RWPE1 (cell line): Measurements from ENCODE around the gene ATP1A3.

Experiments
- CTCF ChIA-PET: fragments of 350-600 bp; sonication (Branson Sonifier 250); formaldehyde crosslinking; extraction: SDS; loops from one replicate; lab custom pipeline; 2021; lab: Yijun Ruan, JAX
- POLR2A ChIA-PET: fragments of 400-600 bp; formaldehyde crosslinking; extraction: SDS; loops from one replicate; lab custom pipeline; 2020; ENCODE audit warnings: antibody characterized with exemption; ENCODE audit not compliant: low non-redundant PET; lab: Yijun Ruan, JAX
- DNase-seq: peaks from one replicate; pipeline ENCODE4 v3.0.0; 2012; ENCODE audit warnings: low spot score
- H3K27ac ChIP-seq: fragments of 450-650 bp; 2 replicates; pipeline ENCODE4 v1.5.1; 2017
- TF ChIP-seq, protein P1 (sequence below): fragments of 450-650 bp; conservative IDR thresholded peaks from 2 replicates; pipeline ENCODE4 v1.5.1; 2017; ENCODE audit warnings: low read depth, mild to moderate bottlenecking

The ATP1A3 gene

DNA sequence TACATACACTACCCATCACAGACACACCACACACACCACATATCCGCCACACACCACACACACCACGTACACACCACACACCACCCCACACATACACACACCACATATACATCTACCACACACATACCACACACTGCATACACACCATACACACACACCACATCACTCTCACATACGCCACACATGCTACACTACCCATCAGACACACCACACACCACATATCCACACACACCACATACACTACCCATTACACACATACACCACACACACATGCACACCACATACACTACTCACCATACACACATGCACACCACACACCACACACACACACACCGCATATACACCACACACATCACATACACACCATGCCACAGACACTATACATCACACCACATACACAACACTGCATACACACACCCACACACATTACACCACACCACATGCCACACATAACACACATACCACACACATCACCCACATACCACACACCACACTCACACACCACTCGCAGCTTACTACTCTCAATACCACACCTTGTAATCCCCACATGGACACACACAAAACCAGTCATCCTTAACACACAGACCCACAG lies 75.3 kb downstream of the ATP1A3 start:
- H3K27ac ChIP-seq = no peak overlapping the region
- TF ChIP-seq, protein P1, sequence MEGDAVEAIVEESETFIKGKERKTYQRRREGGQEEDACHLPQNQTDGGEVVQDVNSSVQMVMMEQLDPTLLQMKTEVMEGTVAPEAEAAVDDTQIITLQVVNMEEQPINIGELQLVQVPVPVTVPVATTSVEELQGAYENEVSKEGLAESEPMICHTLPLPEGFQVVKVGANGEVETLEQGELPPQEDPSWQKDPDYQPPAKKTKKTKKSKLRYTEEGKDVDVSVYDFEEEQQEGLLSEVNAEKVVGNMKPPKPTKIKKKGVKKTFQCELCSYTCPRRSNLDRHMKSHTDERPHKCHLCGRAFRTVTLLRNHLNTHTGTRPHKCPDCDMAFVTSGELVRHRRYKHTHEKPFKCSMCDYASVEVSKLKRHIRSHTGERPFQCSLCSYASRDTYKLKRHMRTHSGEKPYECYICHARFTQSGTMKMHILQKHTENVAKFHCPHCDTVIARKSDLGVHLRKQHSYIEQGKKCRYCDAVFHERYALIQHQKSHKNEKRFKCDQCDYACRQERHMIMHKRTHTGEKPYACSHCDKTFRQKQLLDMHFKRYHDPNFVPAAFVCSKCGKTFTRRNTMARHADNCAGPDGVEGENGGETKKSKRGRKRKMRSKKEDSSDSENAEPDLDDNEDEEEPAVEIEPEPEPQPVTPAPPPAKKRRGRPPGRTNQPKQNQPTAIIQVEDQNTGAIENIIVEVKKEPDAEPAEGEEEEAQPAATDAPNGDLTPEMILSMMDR = no peak
- ChIA-PET POLR2A (no interaction called here), CTCF (no interaction called here)
- DNase-seq = no peak

DNA sequence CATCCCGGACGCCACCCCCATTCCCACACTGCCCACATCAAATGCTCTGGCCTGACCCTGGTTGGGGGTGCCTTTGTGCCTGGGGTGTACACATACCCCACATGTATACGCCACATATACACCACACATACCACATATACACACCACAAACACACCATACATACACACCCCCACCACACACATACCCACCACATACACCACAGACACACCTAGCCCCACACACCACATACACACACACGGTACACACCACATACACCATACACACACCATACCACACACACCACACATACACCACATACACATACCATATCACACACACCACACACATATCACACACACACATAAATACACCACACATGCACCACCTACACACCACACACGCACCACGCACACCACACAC lies 75.9 kb downstream of the ATP1A3 start:
- H3K27ac ChIP-seq = no peak overlapping the region
- DNase-seq = no peak
- TF ChIP-seq, protein P1 = no peak
- POLR2A ChIA-PET = interaction anchor here (0.6 kb wide), 1 partner anchor 158 kb away, joined by 3 read pairs; the partner anchor contains the start of gene ZNF574
- CTCF ChIA-PET = no interaction called here

DNA sequence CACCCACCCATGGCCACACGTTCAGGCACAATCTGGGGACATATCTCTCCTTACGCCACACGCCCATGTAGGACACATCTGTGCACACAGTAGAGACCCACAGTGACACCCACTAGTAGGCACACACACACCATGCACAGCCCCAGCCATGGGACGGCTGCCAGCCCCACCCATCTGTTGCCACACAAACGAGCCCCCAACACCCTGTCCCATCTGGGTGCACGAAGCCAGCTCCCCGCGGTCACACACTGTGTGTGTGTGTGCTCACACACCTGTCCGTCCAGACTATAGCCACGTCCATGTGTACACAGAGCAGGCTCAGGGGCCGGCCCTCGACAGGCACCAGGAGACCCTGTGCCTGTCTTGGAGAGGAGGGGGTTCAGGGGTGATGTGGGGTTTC lies 76.4 kb downstream of the ATP1A3 start:
- ChIA-PET POLR2A (interaction anchor here (0.6 kb wide), 1 partner anchor 158 kb away, joined by 3 read pairs; the partner anchor contains the start of gene ZNF574), CTCF (no interaction called here)
- TF ChIP-seq, protein P1 = no peak
- no peak overlapping the region for H3K27ac ChIP-seq
- no peak for DNase-seq
